Neural progenitor cell (in vitro differentiated cells): Measurements from ENCODE around the gene WIPF3. TPM values are rescaled to one million over a fixed set of nuclear protein-coding genes. Genes with fewer than 3 reads are reported as not detected.

Source experiments
- DNase-seq: peaks from one replicate; pipeline ENCODE4 v3.0.0-alpha.2; 2016; ENCODE audit warnings: low spot score
- H2AFZ ChIP-seq: fragments of 200-600 bp; sonication (generic); replicated peaks from 2 replicates; pipeline ENCODE4 v1.6.1; 2016; ENCODE audit warnings: antibody characterized with exemption
- H3F3A ChIP-seq: fragments of 200-600 bp; sonication (generic); 2 replicates; pipeline ENCODE4 v1.6.1; 2016; ENCODE audit warnings: antibody characterized with exemption, low read depth
- H3K27ac ChIP-seq: fragments of 200-600 bp; sonication (generic); 2 replicates; pipeline ENCODE4 v1.5.1; 2016; ENCODE audit warnings: mild to moderate bottlenecking
- H3K27me3 ChIP-seq: fragments of 200-600 bp; sonication (generic); 2 replicates; pipeline ENCODE4 v1.6.1; 2016; ENCODE audit warnings: mild to moderate bottlenecking, moderate library complexity
- H3K36me3 ChIP-seq: fragments of 200-600 bp; sonication (generic); 2 replicates; pipeline ENCODE4 v1.5.1; 2016
- H3K4me1 ChIP-seq: fragments of 200-600 bp; sonication (generic); 2 replicates; pipeline ENCODE4 v1.6.1; 2016; ENCODE audit warnings: mixed run types
- H3K4me2 ChIP-seq: fragments of 200-600 bp; sonication (generic); 2 replicates; pipeline ENCODE4 v1.6.1; 2016
- H3K4me3 ChIP-seq: fragments of 200-600 bp; sonication (generic); 2 replicates; pipeline ENCODE4 v1.5.1; 2016
- H3K79me2 ChIP-seq: fragments of 200-600 bp; sonication (generic); 2 replicates; pipeline ENCODE4 v1.6.1; 2016; ENCODE audit warnings: low read depth
- H3K9ac ChIP-seq: fragments of 200-600 bp; sonication (generic); 2 replicates; pipeline ENCODE4 v1.6.1; 2016
- H3K9me3 ChIP-seq: fragments of 200-600 bp; sonication (generic); 2 replicates; pipeline ENCODE4 v1.5.1; 2016; ENCODE audit warnings: low read depth
- H4K20me1 ChIP-seq: fragments of 200-600 bp; sonication (generic); 2 replicates; pipeline ENCODE4 v1.6.1; 2016; ENCODE audit warnings: low read depth
- H3K27ac Mint-ChIP-seq: 3 replicates; pipeline ENCODE4 v1.8.0; 2021; ENCODE audit warnings: mixed read lengths
- H3K27me3 Mint-ChIP-seq: 2 replicates; pipeline ENCODE4 v1.8.0; 2022; ENCODE audit warnings: low read depth, mild to moderate bottlenecking, inconsistent platforms, moderate library complexity, mixed read lengths; ENCODE audit not compliant: insufficient read depth
- H3K36me3 Mint-ChIP-seq: 3 replicates; pipeline ENCODE4 v1.8.0; 2021; ENCODE audit warnings: mixed read lengths
- H3K4me1 Mint-ChIP-seq: 3 replicates; pipeline ENCODE4 v1.8.0; 2021; ENCODE audit warnings: mixed read lengths
- H3K4me3 Mint-ChIP-seq: 3 replicates; pipeline ENCODE4 v1.8.0; 2021; ENCODE audit warnings: mild to moderate bottlenecking, moderate library complexity, mixed read lengths
- H3K9me3 Mint-ChIP-seq: 3 replicates; pipeline ENCODE4 v1.8.0; 2020; ENCODE audit warnings: mixed read lengths
- CTCF ChIP-seq: fragments of 200-600 bp; sonication (generic); IDR thresholded peaks from 2 replicates; pipeline ENCODE4 v1.5.1; 2017; ENCODE audit warnings: antibody characterized with exemption, mild to moderate bottlenecking
- EZH2 ChIP-seq: fragments of 200-600 bp; sonication (generic); IDR thresholded peaks from 2 replicates; pipeline ENCODE4 v1.6.1; 2017; ENCODE audit warnings: antibody characterized with exemption, mild to moderate bottlenecking, moderate library complexity
- EZH2phosphoT487 ChIP-seq: fragments of 200-600 bp; sonication (generic); IDR thresholded peaks from 2 replicates; pipeline ENCODE4 v1.6.1; 2017; ENCODE audit warnings: antibody characterized with exemption
- total RNA-seq: library from RNA; depleted of rRNA; stranded (reverse); fragments of >200 nt; gene quantifications from 2 replicates; pipeline ENCODE4 v1.2.3, GENCODE V29; 2015; ENCODE audit warnings: low replicate concordance

Gene WIPF3
- total RNA-seq, 1 donor from 2014 or later = 5.2 TPM

GRCh38 chr7:29924684-29925083 lies 118.4 kb downstream of the WIPF3 start:
- H3K27ac ChIP-seq = no peak overlapping the region
- H3K4me1 ChIP-seq = no peaks in the 10 kb centered on the region
- H3K4me1 Mint-ChIP-seq = peaks cover 17% of the 10 kb centered on the region
- no peak overlapping the region for H3K4me2 ChIP-seq
- H3K9me3 ChIP-seq = no peaks in the 10 kb centered on the region
- no peak overlapping the region for H2AFZ ChIP-seq
- peaks cover 15% of the 10 kb centered on the region for H4K20me1 ChIP-seq
- H3K27me3 Mint-ChIP-seq = peaks cover 2% of the 10 kb centered on the region
- no peak for DNase-seq
- no peaks in the 10 kb centered on the region for H3K27me3 ChIP-seq
- no peaks in the 10 kb centered on the region for H3K79me2 ChIP-seq
- H3K9ac ChIP-seq = no peak overlapping the region
- TF ChIP-seq CTCF (no peak), EZH2phosphoT487 (no peak), EZH2 (no peak)
- H3K4me3 ChIP-seq = no peak overlapping the region
- no peaks in the 10 kb centered on the region for H3K36me3 ChIP-seq
- no peak overlapping the region for H3K4me3 Mint-ChIP-seq
- H3F3A ChIP-seq = peaks cover 12% of the 10 kb centered on the region
- H3K36me3 Mint-ChIP-seq = peaks cover 33% of the 10 kb centered on the region
- no peaks in the 10 kb centered on the region for H3K9me3 Mint-ChIP-seq
- H3K27ac Mint-ChIP-seq = peak overlapping the region; percentile 12

- H3K9me3 Mint-ChIP-seq = no peaks in the 10 kb centered on the region
- Histone ChIP-seq H3K27me3 (no peaks in the 10 kb centered on the region), H2AFZ (no peak overlapping the region), H3K9ac (no peak overlapping the region), H3K4me1 (no peaks in the 10 kb centered on the region), H3K36me3 (no peaks in the 10 kb centered on the region), H3K9me3 (no peaks in the 10 kb centered on the region), H3K79me2 (no peaks in the 10 kb centered on the region), H4K20me1 (peaks cover 11% of the 10 kb centered on the region), H3K4me3 (no peak overlapping the region), H3F3A (peaks cover 12% of the 10 kb centered on the region), H3K4me2 (no peak overlapping the region), H3K27ac (no peak overlapping the region)
- H3K4me3 Mint-ChIP-seq = no peak overlapping the region
- peaks cover 17% of the 10 kb centered on the region for H3K4me1 Mint-ChIP-seq
- H3K27me3 Mint-ChIP-seq = peaks cover 2% of the 10 kb centered on the region
- peaks cover 34% of the 10 kb centered on the region for H3K36me3 Mint-ChIP-seq
- no peak overlapping the region for H3K27ac Mint-ChIP-seq
- no peak for TF ChIP-seq EZH2phosphoT487
- DNase-seq = no peak
These were observed 119.9 kb downstream of the WIPF3 start for GRCh38 chr7:29926216-29926615.

GRCh38 chr7:29926741-29927140 lies 120.4 kb downstream of the WIPF3 start:
- Histone ChIP-seq H2AFZ (no peak overlapping the region), H4K20me1 (peaks cover 6% of the 10 kb centered on the region), H3K27ac (no peak overlapping the region), H3K79me2 (no peaks in the 10 kb centered on the region), H3K4me3 (no peak overlapping the region), H3K4me2 (no peak overlapping the region), H3F3A (peaks cover 9% of the 10 kb centered on the region), H3K9me3 (no peaks in the 10 kb centered on the region), H3K4me1 (no peaks in the 10 kb centered on the region), H3K9ac (no peak overlapping the region), H3K27me3 (no peaks in the 10 kb centered on the region), H3K36me3 (no peaks in the 10 kb centered on the region)
- peaks cover 36% of the 10 kb centered on the region for H3K36me3 Mint-ChIP-seq
- no peak for DNase-seq
- H3K4me1 Mint-ChIP-seq = peaks cover 15% of the 10 kb centered on the region
- H3K27me3 Mint-ChIP-seq = peaks cover 2% of the 10 kb centered on the region
- H3K27ac Mint-ChIP-seq = peak overlapping the region; percentile 65
- no peak for TF ChIP-seq EZH2phosphoT487
- TF ChIP-seq EZH2 = no peak
- no peak for TF ChIP-seq CTCF
- no peaks in the 10 kb centered on the region for H3K9me3 Mint-ChIP-seq
- H3K4me3 Mint-ChIP-seq = no peak overlapping the region

- TF ChIP-seq CTCF = no peak
- no peak for TF ChIP-seq EZH2phosphoT487
- no peak for TF ChIP-seq EZH2
- Mint-ChIP-seq H3K9me3 (no peaks in the 10 kb centered on the region), H3K4me3 (no peak overlapping the region), H3K4me1 (peaks cover 7% of the 10 kb centered on the region), H3K27ac (no peak overlapping the region), H3K27me3 (no peaks in the 10 kb centered on the region), H3K36me3 (peaks cover 29% of the 10 kb centered on the region)
- no peaks in the 10 kb centered on the region for H3K79me2 ChIP-seq
- no peaks in the 10 kb centered on the region for H3F3A ChIP-seq
- H3K9ac ChIP-seq = no peak overlapping the region
- H3K9me3 ChIP-seq = no peaks in the 10 kb centered on the region
- H3K36me3 ChIP-seq = no peaks in the 10 kb centered on the region
- no peak for DNase-seq
- no peaks in the 10 kb centered on the region for H3K4me1 ChIP-seq
- peaks cover 3% of the 10 kb centered on the region for H4K20me1 ChIP-seq
- no peaks in the 10 kb centered on the region for H3K27me3 ChIP-seq
- H3K27ac ChIP-seq = no peak overlapping the region
- no peak overlapping the region for H3K4me3 ChIP-seq
- no peak overlapping the region for H3K4me2 ChIP-seq
- no peak overlapping the region for H2AFZ ChIP-seq
These were observed 122.9 kb downstream of the WIPF3 start for GRCh38 chr7:29929018-29929807.
